ENCODE measurements around the gene VTI1B.
"Not testable (repeated sequence)": the region's sequence is repeated elsewhere in the genome, so short reads cannot be mapped to it uniquely, and the experiment has no call there.

VTI1B gene

GRCh38 chr14:67630186-67630585, 44.2 kb downstream of the VTI1B start:
- no peak for DNase-seq

GRCh38 chr14:67627519-67627918, 46.9 kb downstream of the VTI1B start:
- no peak for DNase-seq

DNA sequence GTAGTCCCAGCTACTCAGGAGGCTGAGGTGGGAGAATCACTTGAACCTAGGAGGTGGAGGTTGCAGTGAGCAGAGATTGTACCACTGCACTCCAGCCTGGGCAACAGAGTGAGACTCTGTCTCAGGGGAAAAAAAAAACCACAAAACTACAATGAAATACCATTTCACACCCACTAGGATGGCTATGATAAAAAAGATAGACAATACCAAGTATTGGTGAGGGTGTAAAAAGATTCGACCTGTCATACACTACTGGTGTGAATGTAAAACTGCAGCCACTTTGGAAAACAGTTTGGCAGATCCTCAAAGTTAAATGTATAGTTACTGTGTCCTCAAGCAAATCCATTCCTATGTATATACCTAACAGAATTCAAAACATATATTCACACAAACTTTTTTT, 48.3 kb downstream of the VTI1B start:
- not testable (repeated sequence) for DNase-seq

- DNase-seq, result no peak
Observed at GRCh38 chr14:67623114-67623513, 51.3 kb downstream of the VTI1B start.

DNA sequence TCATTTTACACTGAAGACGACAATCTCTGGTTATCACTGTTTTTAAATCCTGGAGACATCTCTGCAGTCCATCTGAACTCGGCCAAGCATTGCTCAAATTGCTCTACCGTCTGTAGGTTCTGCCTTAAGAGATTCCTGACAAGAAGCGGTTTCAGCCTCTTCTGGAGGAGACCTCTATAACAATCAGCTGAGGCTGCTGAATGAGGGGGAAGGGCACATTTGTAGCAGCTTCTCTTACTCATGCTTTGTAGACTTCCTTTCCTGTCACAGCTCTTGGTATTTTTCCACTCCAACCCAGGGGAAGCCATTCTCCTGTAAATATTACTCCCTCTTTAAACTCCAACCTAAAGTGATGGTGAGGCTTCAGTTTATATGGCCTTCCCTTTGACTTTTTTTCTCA, 51.8 kb downstream of the VTI1B start:
- DNase-seq, result no peak

DNA sequence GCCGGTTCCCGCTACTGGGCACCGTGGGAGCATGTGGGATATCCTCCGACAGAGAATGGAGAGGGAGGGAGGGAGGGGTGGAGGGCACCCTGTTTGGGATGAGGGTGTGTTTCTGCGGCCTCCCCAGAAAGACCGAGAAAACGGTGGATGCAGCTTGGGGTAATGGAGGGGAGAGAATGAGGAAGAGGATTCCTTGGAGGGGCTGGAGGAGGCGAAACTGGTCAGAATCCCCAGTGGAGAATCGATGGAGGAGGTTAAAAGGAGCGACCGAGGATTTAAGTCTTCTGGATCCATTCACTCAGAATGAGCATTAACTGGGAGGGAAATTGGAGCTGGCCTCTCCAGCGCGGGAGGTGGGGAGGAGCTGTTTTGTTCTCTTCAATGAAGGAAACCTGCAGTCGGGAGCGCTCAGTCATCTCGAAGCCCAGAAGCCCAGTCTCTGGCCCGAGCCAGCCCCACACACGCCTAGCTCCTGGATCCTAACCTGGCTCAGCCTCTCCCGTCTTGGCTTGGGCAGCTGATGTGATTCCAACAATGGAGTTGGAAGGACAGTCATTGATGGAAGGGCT, 54.1 kb downstream of the VTI1B start:
- DNase-seq, result no peak

GRCh38 chr14:67619446-67620216, 54.8 kb downstream of the VTI1B start, which contains the start of gene ARG2:
TSS of gene ARG2 (plus strand) at chr14:67619920. CDS start at chr14:67619978, 58 bp downstream.
- DNase-seq, result peak; percentile 89

DNA sequence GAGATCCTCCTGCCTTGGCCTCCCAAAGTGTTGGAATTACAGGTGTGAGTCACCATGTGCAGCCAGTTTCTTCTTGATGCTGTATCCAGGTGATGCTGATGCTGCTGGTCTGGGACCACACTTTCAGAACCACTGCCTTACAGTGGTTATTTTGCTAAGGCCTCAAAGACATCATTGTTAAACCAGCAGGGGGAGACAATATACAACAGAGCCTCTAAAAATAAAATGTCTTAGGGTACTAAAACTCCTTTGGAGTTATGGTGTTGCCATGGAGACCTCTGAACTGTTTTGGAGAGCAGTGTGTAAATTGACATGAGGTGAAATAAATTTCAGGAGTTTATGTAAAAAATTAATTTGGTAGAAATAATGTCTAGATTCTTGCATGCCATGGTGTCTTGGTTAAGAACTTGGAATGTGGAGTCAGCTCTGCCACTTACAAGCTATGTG, 55.8 kb downstream of the VTI1B start:
- peak; percentile 47 for DNase-seq

DNA sequence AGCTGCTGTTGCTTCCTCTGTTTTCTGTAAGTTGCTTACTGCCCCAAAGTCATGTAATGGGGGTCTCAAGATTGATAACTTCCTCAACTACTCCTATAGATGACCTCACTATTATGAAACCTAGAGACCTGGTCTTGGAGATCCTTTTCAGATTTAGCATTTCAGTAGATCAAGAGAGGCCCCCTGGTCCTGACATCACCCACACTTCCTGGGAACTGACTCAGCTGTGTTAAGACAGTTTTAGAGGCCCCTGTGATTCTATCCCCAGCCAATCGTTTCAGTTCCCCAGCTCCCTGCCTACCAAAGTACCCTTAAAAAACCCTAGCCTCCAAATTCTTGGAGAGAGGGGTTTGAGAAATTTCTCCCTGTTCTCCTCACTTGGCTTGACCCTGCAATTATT, 63.9 kb downstream of the VTI1B start:
- no peak for DNase-seq

GRCh38 chr14:67609642-67610310, 64.7 kb downstream of the VTI1B start:
- no peak for DNase-seq

DNA sequence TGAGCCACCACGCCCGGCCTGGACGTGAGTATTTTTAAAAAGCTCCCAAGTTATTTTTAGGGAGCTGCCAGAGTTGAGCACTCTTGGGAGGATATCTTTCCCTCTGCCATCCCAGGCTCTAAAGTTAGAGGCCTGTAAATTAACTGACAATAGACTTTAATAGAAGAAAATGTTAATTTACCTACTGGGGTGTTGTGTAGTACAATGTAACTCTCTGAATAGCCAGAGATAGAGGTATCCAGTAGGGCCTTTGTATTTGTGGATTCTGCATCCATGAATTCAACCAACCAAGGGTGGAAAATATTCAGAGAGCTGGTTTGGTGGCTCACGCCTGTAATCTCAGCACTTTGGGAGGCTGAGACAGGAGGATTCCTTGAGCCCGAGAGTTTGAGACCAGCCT, 66.8 kb downstream of the VTI1B start:
- no peak for DNase-seq

DNA sequence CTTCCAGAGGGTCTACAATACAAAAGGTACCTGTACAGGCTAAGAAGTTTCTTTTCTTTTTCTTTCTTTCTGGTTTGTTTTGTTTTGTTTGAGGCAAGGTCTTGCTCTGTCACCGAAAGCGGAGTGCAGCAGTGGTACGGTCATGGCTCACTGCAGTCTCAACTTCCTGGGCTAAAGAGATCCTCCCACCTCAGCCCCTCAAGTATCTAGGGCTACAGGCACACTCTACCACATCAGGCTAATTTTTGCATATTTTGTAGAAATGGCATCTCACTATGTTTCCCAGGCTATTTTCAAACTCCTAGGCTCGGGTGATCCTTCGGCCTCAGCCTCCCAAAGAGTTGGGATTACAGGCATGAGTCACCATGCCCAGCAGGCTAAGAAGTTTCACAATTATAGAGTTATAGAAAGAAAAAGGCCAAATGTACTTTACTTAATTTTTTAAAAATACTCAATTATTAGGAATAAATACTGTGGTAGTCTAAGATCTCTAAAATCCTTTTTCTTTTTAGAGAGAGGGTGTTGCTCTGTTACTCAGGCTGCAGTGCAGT, 71.4 kb downstream of the VTI1B start:
- no peak for DNase-seq

DNA sequence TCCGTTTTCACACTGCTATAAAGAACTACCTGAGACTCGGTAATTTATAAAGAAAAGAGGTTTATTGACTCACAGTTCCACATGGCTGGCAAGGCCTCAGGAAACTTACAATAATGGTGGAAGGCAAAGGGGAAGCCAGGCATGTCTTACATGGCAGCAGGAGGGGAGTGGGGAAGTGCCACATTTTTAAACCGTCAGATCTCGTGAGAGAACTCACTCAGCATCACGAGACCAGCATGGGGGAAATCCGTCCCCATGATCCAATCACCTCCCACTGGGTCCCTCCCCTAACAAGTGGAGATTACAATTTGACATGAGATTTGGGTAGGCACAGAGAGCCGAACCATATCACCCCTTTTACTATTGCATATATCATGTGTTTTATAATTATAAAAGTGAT, 72.4 kb downstream of the VTI1B start:
- DNase-seq, result no peak

DNA sequence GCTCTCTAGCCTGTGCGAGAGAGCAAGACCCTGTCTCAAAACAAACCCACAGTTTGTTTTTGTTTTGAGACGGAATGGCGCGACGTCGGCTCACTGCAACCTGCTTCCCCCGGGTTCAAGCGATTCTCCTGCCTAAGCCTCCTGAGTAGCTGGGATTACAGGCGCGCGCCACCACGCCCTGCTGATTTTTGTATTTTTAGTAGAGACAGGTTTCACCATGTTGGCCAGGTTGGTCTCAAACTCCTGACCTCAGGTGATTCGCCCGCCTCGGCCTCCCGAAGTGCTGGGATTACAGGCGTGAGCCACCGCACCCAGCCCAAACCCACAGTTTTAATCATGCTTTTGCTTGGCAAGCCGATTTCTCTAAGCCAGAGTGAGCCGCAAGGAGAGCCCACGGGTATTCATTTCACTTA, 73.9 kb downstream of the VTI1B start:
- DNase-seq, result not testable (repeated sequence)

GRCh38 chr14:67599698-67600561, 74.5 kb downstream of the VTI1B start, which contains the start of gene PIGH:
TSS of gene PIGH (minus strand) at chr14:67600268. CDS start at chr14:67600203, 65 bp downstream.
- peak; percentile 95 for DNase-seq
